ENCODE results near the gene NXNL2. TPM values are rescaled to one million over a fixed set of nuclear protein-coding genes. Genes with fewer than 3 reads are reported as not detected.

NXNL2 gene
- total and polyA plus RNA-seq, 10 of the 15 experiments (the other 5 are each of a cell fraction or from before 2014, with no cell fraction given): not detected

- TF ChIP-seq USF1 (IDR thresholded peaks at IDR 0.05; ENCODE audit: borderline replicate concordance, extremely low read length, insufficient read depth, low read depth, low read length): no peak
Measured at GRCh38 chr9:88578121-88579049, 43.4 kb downstream of the NXNL2 start (continued).

GRCh38 chr9:88579050-88579715 lies 44.2 kb downstream of the NXNL2 start:
- no peak for TF ChIP-seq MYC (IDR thresholded peaks at IDR 0.05; ENCODE audit: insufficient read depth, insufficient read length, insufficient replicate concordance, low read length, severe bottlenecking)
- TF ChIP-seq ZNF622 (IDR thresholded peaks at IDR 0.05): no peak
- no peak for TF ChIP-seq SUZ12 (IDR thresholded peaks at IDR 0.05; ENCODE audit: unreplicated experiment)
- TF ChIP-seq ZZZ3 (IDR thresholded peaks at IDR 0.05; ENCODE audit: control insufficient read depth, insufficient read length, low read depth): no peak
- TF ChIP-seq MAX (IDR thresholded peaks at IDR 0.05; ENCODE audit: low read depth, low read length): no peak
- TF ChIP-seq SP1 (IDR thresholded peaks at IDR 0.05; ENCODE audit: low read depth, low read length): no peak
- TF ChIP-seq PML (IDR thresholded peaks at IDR 0.05; ENCODE audit: low read length): no peak
- no peak for TF ChIP-seq NFYA (IDR thresholded peaks at IDR 0.05; ENCODE audit: borderline replicate concordance, low read depth, low read length)
- no peak for TF ChIP-seq HCFC1 (IDR thresholded peaks at IDR 0.05; ENCODE audit: low read length)
- TF ChIP-seq ZBTB33 (IDR thresholded peaks at IDR 0.05): no peak
- no peak for TF ChIP-seq DPF2 (IDR thresholded peaks at IDR 0.05)
- no peak for TF ChIP-seq BACH1 (IDR thresholded peaks at IDR 0.05; ENCODE audit: borderline replicate concordance)
- TF ChIP-seq EGR1 (IDR thresholded peaks at IDR 0.05; ENCODE audit: borderline replicate concordance in 1 of 2, low read depth in 2 of 2, low read length in 2 of 2): no peak
- ChIA-PET SMC1A (ENCODE audit: uncharacterized antibody, unreplicated experiment) (interaction anchor here (0.6 to 1.2 kb wide), 2 partner anchors 403 to 813 kb away, joined by 3 read pairs; no protein-coding TSS in a partner anchor), RAD21 (ENCODE audit: unreplicated experiment) (interaction anchor here (0.7 to 0.8 kb wide), 2 partner anchors 30 to 98 kb away, joined by 3 read pairs; no protein-coding TSS in a partner anchor), CTCF (interaction anchor here (0.7 to 1.7 kb wide), 11 partner anchors 11 to 627 kb away, joined by 3 to 8 read pairs (median 3); no protein-coding TSS in a partner anchor), POLR2A (no interaction called here)
- Histone ChIP-seq H3K9ac (ENCODE audit: control insufficient read depth, insufficient read depth, low read length) (no peak overlapping the region), H3K4me1 (ENCODE audit: control insufficient read depth, insufficient read depth, low read length) (no peaks in the 10 kb centered on the region), H2AFZ (ENCODE audit: control insufficient read depth, low read depth, low read length) (no peak overlapping the region), H3K36me3 (ENCODE audit: control insufficient read depth in 2 of 2, insufficient read depth in 2 of 2, low read length in 1 of 2) (no peaks in the 10 kb centered on the region), H3K9me3 (replicated peaks; ENCODE audit: control insufficient read depth, insufficient read depth, low read length) (no peaks in the 10 kb centered on the region), H3K4me3 (no peak overlapping the region), H3K4me2 (ENCODE audit: control insufficient read depth, insufficient read depth) (no peak overlapping the region), H3K79me2 (ENCODE audit: control insufficient read depth, insufficient read depth, low read length) (no peaks in the 10 kb centered on the region), H4K20me1 (ENCODE audit: control insufficient read depth, insufficient read depth) (no peaks in the 10 kb centered on the region; the same call in 1 of the 2 replicates), H3K27ac (ENCODE audit: control insufficient read depth, insufficient read depth) (no peak overlapping the region), H3K27me3 (replicated peaks in 1 of 2; ENCODE audit: control insufficient read depth in 2 of 2, insufficient read depth in 2 of 2, low read length in 1 of 2) (no peaks in the 10 kb centered on the region)
- no peak for FAIRE-seq
- BruUV-seq (replicated peaks): no TSS peak
- DNase-seq (ENCODE audit: low read depth, low spot score): no peak
- WGBS (ENCODE audit: insufficient coverage, insufficient replicate concordance, low lambda C conversion rate, missing lambda C conversion rate): 46% methylated on average over 10 of the region's 10 CpGs
- no peak for ATAC-seq
- in situ Hi-C loops (cut with MboI): loop anchor here (5.0 kb wide), 1 partner anchor 627 kb away; no protein-coding TSS in a partner anchor
- intact Hi-C loops (cut with micrococcal nuclease; ENCODE audit: unreplicated experiment): loop anchor here (5.0 to 10.0 kb wide), 2 partner anchors 194 to 627 kb away; partner anchors contain the start of gene SPIN1
